Liver (tissue), 9 donors: ENCODE data around the gene ZCCHC17. TPM values are rescaled to one million over a fixed set of nuclear protein-coding genes. Genes with fewer than 3 reads are reported as not detected.
A peak's percentile ranks its signal among the peaks of the same experiment; 100 is the strongest.

Experiments
- DNase-seq: peaks from one replicate; pipeline ENCODE4 v3.0.0-alpha.2; 2017; ENCODE audit warnings: low spot score
- H3K27ac ChIP-seq, 2 donors: one replicate each; pipeline ENCODE4 v1.7.0; 2013; ENCODE audit warnings: inconsistent platforms in 2 of 2, low read length in 2 of 2, control low read depth in 1 of 2, low read depth in 1 of 2, mild to moderate bottlenecking in 1 of 2
- H3K27me3 ChIP-seq, 4 donors: one replicate each; pipeline versions ENCODE4 v1.6.1 to v1.7.0; 2013; ENCODE audit warnings: low read length in 3 of 4, inconsistent platforms in 1 of 4, mild to moderate bottlenecking in 1 of 4, moderate library complexity in 1 of 4; ENCODE audit not compliant: control insufficient read depth in 4 of 4, insufficient read depth in 4 of 4
- H3K36me3 ChIP-seq, 4 donors: one replicate each; pipeline versions ENCODE4 v1.6.1 to v1.7.0; 2013; ENCODE audit warnings: low read length in 3 of 4, mild to moderate bottlenecking in 3 of 4, low read depth in 1 of 4, moderate library complexity in 1 of 4; ENCODE audit not compliant: control insufficient read depth in 4 of 4, insufficient read depth in 3 of 4
- H3K4me1 ChIP-seq, 4 donors: one replicate each; pipeline versions ENCODE4 v1.6.1 to v1.7.0; 2013; ENCODE audit warnings: low read length in 3 of 4, mild to moderate bottlenecking in 3 of 4, moderate library complexity in 1 of 4; ENCODE audit not compliant: control insufficient read depth in 4 of 4, insufficient read depth in 4 of 4
- H3K4me3 ChIP-seq, 3 donors: one replicate each; pipeline versions ENCODE4 v1.6.1 to v1.7.0; 2013; ENCODE audit warnings: low read length in 3 of 3, control low read depth in 1 of 3, low read depth in 1 of 3, mild to moderate bottlenecking in 1 of 3
- H3K9ac ChIP-seq, 2 donors: one replicate each; pipeline ENCODE4 v1.7.0; 2013; ENCODE audit warnings: low read length in 2 of 2, mild to moderate bottlenecking in 2 of 2, moderate library complexity in 2 of 2, control low read depth in 1 of 2, low read depth in 1 of 2
- H3K9me3 ChIP-seq, 4 donors: one replicate each; pipeline versions ENCODE4 v1.6.1 to v1.7.0; 2013; ENCODE audit warnings: low read length in 3 of 4; ENCODE audit not compliant: control insufficient read depth in 4 of 4
- EGR1 ChIP-seq, 2 donors: IDR thresholded peaks; 2 replicates each; pipeline ENCODE4 v1.6.1; 2016 to 2018; ENCODE audit warnings: antibody characterized with exemption in 2 of 2, low read depth in 2 of 2
- FOXA1 ChIP-seq: IDR thresholded peaks from 2 replicates; pipeline ENCODE4 v1.6.1; 2016; ENCODE audit warnings: antibody characterized with exemption
- FOXA2 ChIP-seq: IDR thresholded peaks from 2 replicates; pipeline ENCODE4 v1.6.1; 2016; ENCODE audit warnings: antibody characterized with exemption
- GABPA ChIP-seq, 2 donors: IDR thresholded peaks in 1 of 2; conservative IDR thresholded peaks in 1 of 2; 2 replicates each; pipeline ENCODE4 v1.6.1; 2016; ENCODE audit warnings: antibody characterized with exemption in 2 of 2, mild to moderate bottlenecking in 1 of 2, moderate library complexity in 1 of 2
- HNF4A ChIP-seq, 2 donors: conservative IDR thresholded peaks; 2 replicates each; pipeline ENCODE4 v1.6.1; 2016; ENCODE audit warnings: antibody characterized with exemption in 2 of 2, mild to moderate bottlenecking in 2 of 2
- HNF4G ChIP-seq: IDR thresholded peaks from 2 replicates; pipeline ENCODE4 v1.6.1; 2016; ENCODE audit warnings: antibody characterized with exemption
- JUND ChIP-seq, 2 donors: IDR thresholded peaks; 2 replicates each; pipeline ENCODE4 v1.6.1; 2016; ENCODE audit warnings: antibody characterized with exemption in 2 of 2
- NR2F2 ChIP-seq: IDR thresholded peaks from 2 replicates; pipeline ENCODE4 v1.6.1; 2016; ENCODE audit warnings: antibody characterized with exemption
- RAD21 ChIP-seq, 2 donors: IDR thresholded peaks; 2 replicates each; pipeline ENCODE4 v1.6.1; 2016; ENCODE audit warnings: antibody characterized with exemption in 2 of 2, mild to moderate bottlenecking in 2 of 2
- RXRA ChIP-seq, 2 donors: IDR thresholded peaks; 2 replicates each; pipeline ENCODE4 v1.6.1; 2017 to 2018; ENCODE audit warnings: antibody characterized with exemption in 2 of 2, mild to moderate bottlenecking in 1 of 2
- SP1 ChIP-seq: IDR thresholded peaks from 2 replicates; pipeline ENCODE4 v1.6.1; 2018; ENCODE audit warnings: antibody characterized with exemption, mild to moderate bottlenecking
- TAF1 ChIP-seq: conservative IDR thresholded peaks from 2 replicates; pipeline ENCODE4 v1.6.1; 2016; ENCODE audit warnings: antibody characterized with exemption, mild to moderate bottlenecking
- YY1 ChIP-seq: IDR thresholded peaks from 2 replicates; pipeline ENCODE4 v1.6.1; 2016; ENCODE audit warnings: antibody characterized with exemption, mild to moderate bottlenecking
- WGBS: extraction: QIAGEN DNeasy Blood & Tissue Kit; methylation state at CpG from one replicate; pipeline ENCODE4 v1.1.7; 2013; 5-methylcytosine and 5-hydroxymethylcytosine counted together
- polyA plus RNA-seq, 2 donors: library from polyadenylated mRNA; stranded (reverse) in 1 of 2; unstranded in 1 of 2; fragments of 200-250 nt in 1 of 2; fragments of >200 nt in 1 of 2; fragmentation: Nextera tagmentation in 1 of 2; extraction: Ambion mirVana in 1 of 2; gene quantifications; one replicate each; pipeline versions ENCODE4 v1.2.1 to v1.2.3, GENCODE V29; 2013 to 2015
- total RNA-seq, 2 donors: library from RNA; depleted of rRNA; stranded (reverse); fragments of >200 nt; gene quantifications; one replicate each; pipeline ENCODE4 v1.2.3, GENCODE V29; 2014
- TF ChIP-seq, protein P1 (sequence below): IDR thresholded peaks from 2 replicates; pipeline ENCODE4 v1.6.1; 2016; ENCODE audit warnings: antibody characterized with exemption
- TF ChIP-seq, protein P2 (sequence below): fragments of 150-350 bp; IDR thresholded peaks from 2 replicates; pipeline ENCODE4 v1.5.1; 2017; ENCODE audit warnings: improper control_type of control experiment, low read depth, low read length; ENCODE audit not compliant: missing input control
- TF ChIP-seq, protein P3 (sequence below): IDR thresholded peaks from 2 replicates; pipeline ENCODE4 v1.6.1; 2016; ENCODE audit warnings: antibody characterized with exemption, mild to moderate bottlenecking
- TF ChIP-seq, protein P4 (sequence below): IDR thresholded peaks from 2 replicates; pipeline ENCODE4 v1.6.1; 2016; ENCODE audit warnings: antibody characterized with exemption
- donor health status: healthy.
- donor health status: healthy.
- donor health status: healthy.
- donor health status: healthy.
- donor health status: healthy.

The ZCCHC17 gene
- total and polyA plus RNA-seq, 4 donors, result 7.4 to 15.1 (median 9.2) TPM

DNA sequence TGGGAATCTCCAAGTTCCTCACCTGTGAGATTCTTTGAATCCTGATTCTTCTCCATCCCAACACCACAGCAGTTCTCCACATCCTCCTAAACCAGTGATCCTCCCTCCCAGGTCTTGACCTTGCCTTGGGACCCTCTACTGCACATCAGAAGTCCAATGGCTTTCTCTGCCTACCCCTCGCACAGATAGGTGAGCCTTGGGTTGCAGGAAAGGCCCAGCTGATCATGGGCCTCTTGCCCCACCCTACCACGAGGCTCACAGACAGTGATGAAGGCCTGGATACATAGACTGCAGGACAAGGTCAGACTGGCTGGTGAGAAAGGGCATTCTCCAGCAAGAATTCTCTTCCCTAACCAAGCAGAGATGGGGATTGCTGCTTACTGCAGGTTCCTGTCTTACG, 75.2 kb downstream of the ZCCHC17 start:
- TF ChIP-seq HNF4G (no peak), TAF1 (no peak), GABPA (IDR thresholded peaks at IDR 0.05 in 1 of 2, conservative IDR thresholded peaks at IDR 0.05 in 1 of 2) (no peak), HNF4A (conservative IDR thresholded peaks at IDR 0.05) (no peak), FOXA1 (no peak), RXRA (IDR thresholded peaks at IDR 0.05) (no peak), NR2F2 (no peak), SP1 (no peak), FOXA2 (no peak), EGR1 (IDR thresholded peaks at IDR 0.05; ENCODE audit: low read depth in 2 of 2) (no peak), YY1 (no peak), RAD21 (IDR thresholded peaks at IDR 0.05) (no peak), JUND (IDR thresholded peaks at IDR 0.05) (no peak)
- TF ChIP-seq, protein P1, sequence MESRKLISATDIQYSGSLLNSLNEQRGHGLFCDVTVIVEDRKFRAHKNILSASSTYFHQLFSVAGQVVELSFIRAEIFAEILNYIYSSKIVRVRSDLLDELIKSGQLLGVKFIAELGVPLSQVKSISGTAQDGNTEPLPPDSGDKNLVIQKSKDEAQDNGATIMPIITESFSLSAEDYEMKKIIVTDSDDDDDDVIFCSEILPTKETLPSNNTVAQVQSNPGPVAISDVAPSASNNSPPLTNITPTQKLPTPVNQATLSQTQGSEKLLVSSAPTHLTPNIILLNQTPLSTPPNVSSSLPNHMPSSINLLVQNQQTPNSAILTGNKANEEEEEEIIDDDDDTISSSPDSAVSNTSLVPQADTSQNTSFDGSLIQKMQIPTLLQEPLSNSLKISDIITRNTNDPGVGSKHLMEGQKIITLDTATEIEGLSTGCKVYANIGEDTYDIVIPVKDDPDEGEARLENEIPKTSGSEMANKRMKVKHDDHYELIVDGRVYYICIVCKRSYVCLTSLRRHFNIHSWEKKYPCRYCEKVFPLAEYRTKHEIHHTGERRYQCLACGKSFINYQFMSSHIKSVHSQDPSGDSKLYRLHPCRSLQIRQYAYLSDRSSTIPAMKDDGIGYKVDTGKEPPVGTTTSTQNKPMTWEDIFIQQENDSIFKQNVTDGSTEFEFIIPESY, result no peak
- TF ChIP-seq, protein P2, sequence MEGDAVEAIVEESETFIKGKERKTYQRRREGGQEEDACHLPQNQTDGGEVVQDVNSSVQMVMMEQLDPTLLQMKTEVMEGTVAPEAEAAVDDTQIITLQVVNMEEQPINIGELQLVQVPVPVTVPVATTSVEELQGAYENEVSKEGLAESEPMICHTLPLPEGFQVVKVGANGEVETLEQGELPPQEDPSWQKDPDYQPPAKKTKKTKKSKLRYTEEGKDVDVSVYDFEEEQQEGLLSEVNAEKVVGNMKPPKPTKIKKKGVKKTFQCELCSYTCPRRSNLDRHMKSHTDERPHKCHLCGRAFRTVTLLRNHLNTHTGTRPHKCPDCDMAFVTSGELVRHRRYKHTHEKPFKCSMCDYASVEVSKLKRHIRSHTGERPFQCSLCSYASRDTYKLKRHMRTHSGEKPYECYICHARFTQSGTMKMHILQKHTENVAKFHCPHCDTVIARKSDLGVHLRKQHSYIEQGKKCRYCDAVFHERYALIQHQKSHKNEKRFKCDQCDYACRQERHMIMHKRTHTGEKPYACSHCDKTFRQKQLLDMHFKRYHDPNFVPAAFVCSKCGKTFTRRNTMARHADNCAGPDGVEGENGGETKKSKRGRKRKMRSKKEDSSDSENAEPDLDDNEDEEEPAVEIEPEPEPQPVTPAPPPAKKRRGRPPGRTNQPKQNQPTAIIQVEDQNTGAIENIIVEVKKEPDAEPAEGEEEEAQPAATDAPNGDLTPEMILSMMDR, result no peak
- TF ChIP-seq, protein P3, sequence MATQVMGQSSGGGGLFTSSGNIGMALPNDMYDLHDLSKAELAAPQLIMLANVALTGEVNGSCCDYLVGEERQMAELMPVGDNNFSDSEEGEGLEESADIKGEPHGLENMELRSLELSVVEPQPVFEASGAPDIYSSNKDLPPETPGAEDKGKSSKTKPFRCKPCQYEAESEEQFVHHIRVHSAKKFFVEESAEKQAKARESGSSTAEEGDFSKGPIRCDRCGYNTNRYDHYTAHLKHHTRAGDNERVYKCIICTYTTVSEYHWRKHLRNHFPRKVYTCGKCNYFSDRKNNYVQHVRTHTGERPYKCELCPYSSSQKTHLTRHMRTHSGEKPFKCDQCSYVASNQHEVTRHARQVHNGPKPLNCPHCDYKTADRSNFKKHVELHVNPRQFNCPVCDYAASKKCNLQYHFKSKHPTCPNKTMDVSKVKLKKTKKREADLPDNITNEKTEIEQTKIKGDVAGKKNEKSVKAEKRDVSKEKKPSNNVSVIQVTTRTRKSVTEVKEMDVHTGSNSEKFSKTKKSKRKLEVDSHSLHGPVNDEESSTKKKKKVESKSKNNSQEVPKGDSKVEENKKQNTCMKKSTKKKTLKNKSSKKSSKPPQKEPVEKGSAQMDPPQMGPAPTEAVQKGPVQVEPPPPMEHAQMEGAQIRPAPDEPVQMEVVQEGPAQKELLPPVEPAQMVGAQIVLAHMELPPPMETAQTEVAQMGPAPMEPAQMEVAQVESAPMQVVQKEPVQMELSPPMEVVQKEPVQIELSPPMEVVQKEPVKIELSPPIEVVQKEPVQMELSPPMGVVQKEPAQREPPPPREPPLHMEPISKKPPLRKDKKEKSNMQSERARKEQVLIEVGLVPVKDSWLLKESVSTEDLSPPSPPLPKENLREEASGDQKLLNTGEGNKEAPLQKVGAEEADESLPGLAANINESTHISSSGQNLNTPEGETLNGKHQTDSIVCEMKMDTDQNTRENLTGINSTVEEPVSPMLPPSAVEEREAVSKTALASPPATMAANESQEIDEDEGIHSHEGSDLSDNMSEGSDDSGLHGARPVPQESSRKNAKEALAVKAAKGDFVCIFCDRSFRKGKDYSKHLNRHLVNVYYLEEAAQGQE, result no peak
- TF ChIP-seq, protein P4, sequence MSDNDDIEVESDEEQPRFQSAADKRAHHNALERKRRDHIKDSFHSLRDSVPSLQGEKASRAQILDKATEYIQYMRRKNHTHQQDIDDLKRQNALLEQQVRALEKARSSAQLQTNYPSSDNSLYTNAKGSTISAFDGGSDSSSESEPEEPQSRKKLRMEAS, result no peak
- Histone ChIP-seq H3K9me3 (no peaks in the 10 kb centered on the region), H3K27ac (peak overlapping the region in 1 of 2 donors; percentile 25), H3K27me3 (no peaks in the 10 kb centered on the region), H3K4me3 (no peak overlapping the region), H3K36me3 (no peaks in the 10 kb centered on the region), H3K4me1 (peaks cover 12 to 30% (median 26%) of the 10 kb centered on the region in 4 donors), H3K9ac (no peak overlapping the region)
- DNase-seq, result no peak
- 75% methylated on average over 3 of the region's 3 CpGs for WGBS

DNA sequence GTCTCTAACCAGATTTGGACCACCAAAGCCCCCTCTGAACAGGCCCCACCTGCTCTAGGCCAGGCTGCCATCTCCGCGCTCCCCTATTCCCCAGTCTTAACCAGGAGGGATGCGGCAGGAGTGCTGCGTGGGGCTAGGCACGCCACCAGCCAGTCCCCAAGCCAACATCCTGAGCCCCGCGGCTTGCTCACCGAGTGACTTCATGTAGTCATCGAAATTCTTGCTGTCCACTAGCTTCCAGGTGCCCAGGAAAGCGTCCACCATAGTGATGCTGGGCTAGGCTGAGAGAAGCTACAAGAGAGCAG, 75.9 kb downstream of the ZCCHC17 start:
- DNase-seq, result no peak
- Histone ChIP-seq H3K4me3 (peak overlapping the region in 1 of 3 donors; percentile 34), H3K9ac (peak overlapping the region in 1 of 2 donors; percentile 31), H3K27me3 (no peaks in the 10 kb centered on the region), H3K27ac (no peak overlapping the region), H3K4me1 (peaks cover 12 to 30% (median 26%) of the 10 kb centered on the region in 4 donors), H3K9me3 (no peaks in the 10 kb centered on the region), H3K36me3 (no peaks in the 10 kb centered on the region)
- WGBS, result 68% methylated on average over 10 of the region's 10 CpGs
- no peak for TF ChIP-seq RXRA (IDR thresholded peaks at IDR 0.05)
- no peak for TF ChIP-seq FOXA1
- TF ChIP-seq, protein P3, result no peak
- TF ChIP-seq FOXA2, result no peak
- TF ChIP-seq, protein P4, result no peak
- TF ChIP-seq EGR1 (IDR thresholded peaks at IDR 0.05; ENCODE audit: low read depth in 2 of 2), result no peak
- TF ChIP-seq, protein P1, result no peak
